ENCODE results near the gene GOT1. TPM values are rescaled to one million over a fixed set of nuclear protein-coding genes. Genes with fewer than 3 reads are reported as not detected.

GOT1 gene
- polyA plus RNA-seq, 1 experiment = 34.5 TPM

GRCh38 chr10:99426689-99427088 lies 3.7 kb downstream of the GOT1 start:
- TF ChIP-seq CTCF (IDR thresholded peaks at IDR 0.05; ENCODE audit: low read depth, low read length) = no peak
- no peak for DNase-seq (ENCODE audit: low read depth, low spot score)
- POLR2A ChIA-PET = no interaction called here
- Histone ChIP-seq H3K27ac (ENCODE audit: low read depth, low read length) (no peak overlapping the region), H3K4me3 (ENCODE audit: low read depth, low read length) (no peak overlapping the region), H3K9me3 (ENCODE audit: control insufficient read depth, insufficient read depth, low read length) (no peaks in the 10 kb centered on the region; the same call in 1 of the 2 replicates), H3K27me3 (ENCODE audit: control insufficient read depth, insufficient read depth, low read length) (no peaks in the 10 kb centered on the region)
- CTCF ChIA-PET = interaction anchor here (0.8 to 2.3 kb wide), 2 partner anchors 9 to 22 kb away, joined by 3 to 14 read pairs; no protein-coding TSS in a partner anchor

DNA sequence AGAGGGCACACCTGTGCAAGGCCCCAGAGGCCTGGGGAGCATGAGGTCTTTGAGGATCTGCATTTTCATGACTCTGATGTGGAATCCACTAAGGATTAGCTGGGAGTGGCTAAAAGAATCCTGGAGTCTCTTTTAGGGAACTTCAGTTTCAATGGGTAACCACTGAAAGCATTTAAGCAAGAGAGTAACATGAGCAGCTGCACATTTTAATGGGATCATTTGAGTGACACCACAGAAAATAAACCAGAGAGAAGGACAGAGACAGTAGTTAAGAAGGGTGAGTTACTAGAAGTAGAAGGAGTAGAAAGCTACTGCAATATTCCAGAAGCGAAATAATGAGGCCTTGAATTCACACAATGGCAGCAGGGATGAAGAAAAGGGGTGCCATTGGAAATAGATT lies 5.2 kb downstream of the GOT1 start:
- Histone ChIP-seq H3K4me3 (ENCODE audit: low read depth, low read length) (no peak overlapping the region), H3K27me3 (ENCODE audit: control insufficient read depth, insufficient read depth, low read length) (no peaks in the 10 kb centered on the region), H3K27ac (ENCODE audit: low read depth, low read length) (no peak overlapping the region), H3K9me3 (ENCODE audit: control insufficient read depth, insufficient read depth, low read length) (no peaks in the 10 kb centered on the region; the same call in 1 of the 2 replicates)
- ChIA-PET POLR2A (no interaction called here), CTCF (interaction anchor here (2.3 kb wide), 1 partner anchor 11 kb away, joined by 14 read pairs; no protein-coding TSS in a partner anchor)
- no peak for TF ChIP-seq CTCF (IDR thresholded peaks at IDR 0.05; ENCODE audit: low read depth, low read length)
- DNase-seq (ENCODE audit: low read depth, low spot score) = no peak

DNA sequence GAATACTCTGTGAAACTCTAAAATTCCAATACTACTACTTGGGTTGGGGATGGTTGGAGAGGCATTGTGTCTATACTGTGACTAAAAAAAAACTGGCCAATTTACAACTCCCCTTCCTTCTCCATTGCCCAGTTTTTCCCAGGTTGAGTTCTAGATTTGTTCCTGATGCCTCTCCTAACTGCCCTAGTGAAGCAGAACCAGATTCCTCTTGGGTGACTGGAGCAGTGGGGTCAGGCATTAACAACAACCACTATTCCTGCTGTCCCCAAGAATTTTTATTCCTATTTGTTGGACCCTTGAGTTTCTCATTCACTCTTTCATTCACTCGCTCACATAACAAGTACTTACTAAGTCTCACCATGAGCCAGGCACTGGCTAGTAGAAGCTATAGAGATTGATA lies 5.8 kb downstream of the GOT1 start:
- no peak overlapping the region for H3K27ac ChIP-seq (ENCODE audit: low read depth, low read length)
- ChIA-PET CTCF (interaction anchor here (0.9 to 2.3 kb wide), 2 partner anchors 11 to 188 kb away, joined by 3 to 14 read pairs; no protein-coding TSS in a partner anchor), POLR2A (no interaction called here)
- DNase-seq (ENCODE audit: low read depth, low spot score) = no peak
- H3K9me3 ChIP-seq (ENCODE audit: control insufficient read depth, insufficient read depth, low read length) = no peaks in the 10 kb centered on the region
- TF ChIP-seq CTCF (IDR thresholded peaks at IDR 0.05; ENCODE audit: low read depth, low read length) = no peak
- H3K27me3 ChIP-seq (ENCODE audit: control insufficient read depth, insufficient read depth, low read length) = no peaks in the 10 kb centered on the region
- H3K4me3 ChIP-seq (ENCODE audit: low read depth, low read length) = no peak overlapping the region

DNA sequence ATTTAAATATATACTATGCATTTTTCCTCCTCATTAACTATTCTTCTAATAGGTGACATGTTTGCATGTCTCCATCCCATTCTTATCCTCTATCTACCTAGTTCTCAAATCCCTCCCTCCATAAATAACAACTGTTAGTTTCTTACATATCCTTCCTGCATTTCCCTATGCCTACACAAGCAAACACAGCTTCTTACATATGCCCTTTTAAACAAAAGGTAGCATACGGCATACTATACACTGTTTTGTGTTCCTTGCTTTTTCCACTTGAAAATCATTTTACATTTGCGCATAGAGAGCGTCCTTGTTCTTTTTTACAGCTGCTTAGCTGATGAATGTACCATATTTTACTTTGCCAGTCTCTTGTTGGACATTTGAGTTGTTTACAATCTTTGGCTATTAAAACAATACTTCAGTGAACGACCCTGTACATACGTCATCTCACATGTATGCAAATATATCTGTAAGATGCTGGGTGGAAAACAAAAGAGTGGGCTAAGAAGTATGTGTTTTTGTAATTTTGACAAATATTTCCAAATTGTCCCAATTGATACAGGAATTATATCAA lies 7.8 kb downstream of the GOT1 start:
- no peak for TF ChIP-seq CTCF (IDR thresholded peaks at IDR 0.05; ENCODE audit: low read depth, low read length)
- H3K4me3 ChIP-seq (ENCODE audit: low read depth, low read length) = no peak overlapping the region
- no peaks in the 10 kb centered on the region for H3K27me3 ChIP-seq (ENCODE audit: control insufficient read depth, insufficient read depth, low read length)
- DNase-seq (ENCODE audit: low read depth, low spot score) = no peak
- ChIA-PET CTCF (interaction anchor here (2.0 kb wide), 1 partner anchor 13 kb away, joined by 12 read pairs; no protein-coding TSS in a partner anchor), POLR2A (no interaction called here)
- no peak overlapping the region for H3K27ac ChIP-seq (ENCODE audit: low read depth, low read length)
- H3K9me3 ChIP-seq (ENCODE audit: control insufficient read depth, insufficient read depth, low read length) = no peaks in the 10 kb centered on the region

DNA sequence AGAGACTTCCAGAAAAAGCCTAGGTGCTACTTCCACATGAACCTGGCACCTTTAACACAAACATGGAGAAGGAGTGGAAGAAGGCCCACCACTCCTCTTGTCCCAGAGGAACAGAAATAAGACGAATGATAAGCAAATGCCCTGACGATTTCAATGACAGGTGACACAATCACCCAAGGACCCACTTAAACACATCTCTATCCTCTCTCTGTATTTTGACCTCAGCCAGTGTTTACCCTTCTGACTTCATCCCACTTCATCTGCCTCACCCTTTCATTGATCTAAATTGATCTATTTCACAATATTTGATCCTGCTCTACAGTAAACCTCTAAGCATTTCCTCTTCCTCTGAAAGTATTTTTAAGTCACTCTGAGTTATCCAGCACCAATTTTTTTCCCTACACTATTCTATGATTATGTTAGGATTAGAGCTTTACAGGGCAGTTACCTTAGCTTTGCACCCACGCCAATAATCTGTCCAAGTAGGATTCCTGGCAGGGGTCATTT lies 9.1 kb downstream of the GOT1 start:
- CTCF ChIA-PET = no interaction called here
- Histone ChIP-seq H3K9me3 (ENCODE audit: control insufficient read depth, insufficient read depth, low read length) (no peaks in the 10 kb centered on the region), H3K27me3 (ENCODE audit: control insufficient read depth, insufficient read depth, low read length) (no peaks in the 10 kb centered on the region), H3K27ac (ENCODE audit: low read depth, low read length) (no peak overlapping the region), H3K4me3 (ENCODE audit: low read depth, low read length) (no peak overlapping the region)
- TF ChIP-seq CTCF (IDR thresholded peaks at IDR 0.05; ENCODE audit: low read depth, low read length) = no peak
- DNase-seq (ENCODE audit: low read depth, low spot score) = no peak
- POLR2A ChIA-PET = no interaction called here
